ENCODE data around the gene HRAS.

- TF ChIP-seq U2AF2 (IDR thresholded peaks at IDR 0.05; ENCODE audit: low read depth, low read length) = no peak
- TF ChIP-seq ZNF317 (CRISPR knock-in tag; IDR thresholded peaks at IDR 0.05) = no peak
- no peak for TF ChIP-seq ZNF274 (CRISPR knock-in tag; IDR thresholded peaks at IDR 0.05)
- no peak for TF ChIP-seq CEBPB (IDR thresholded peaks at IDR 0.05; ENCODE audit: borderline replicate concordance, low read depth, low read length)
Observed at GRCh38 chr11:499201-500076, 35.9 kb downstream of the HRAS start.
